ENCODE data around the gene PCDH12.
"Not testable (repeated sequence)": the region's sequence is repeated elsewhere in the genome, so short reads cannot be mapped to it uniquely, and the experiment has no call there.

PCDH12 gene

GRCh38 chr5:141941307-141941706 is 16.7 kb downstream of the PCDH12 start:
- no peak for DNase-seq (ENCODE audit: low spot score)

- DNase-seq (ENCODE audit: low spot score), result no peak
Measured at GRCh38 chr5:141940695-141941271, 17.2 kb downstream of the PCDH12 start.

GRCh38 chr5:141935538-141935937 is 22.5 kb downstream of the PCDH12 start:
- DNase-seq (ENCODE audit: low spot score), result no peak

- no peak for DNase-seq (ENCODE audit: low spot score)
Measured at GRCh38 chr5:141934099-141934844, 23.7 kb downstream of the PCDH12 start.

GRCh38 chr5:141933151-141933550 is 24.9 kb downstream of the PCDH12 start:
- no peak for DNase-seq (ENCODE audit: low spot score)

GRCh38 chr5:141931694-141932093 is 26.3 kb downstream of the PCDH12 start:
- no peak for DNase-seq (ENCODE audit: low spot score)

- no peak for DNase-seq (ENCODE audit: low spot score)
Measured at GRCh38 chr5:141929398-141930058, 28.5 kb downstream of the PCDH12 start.

GRCh38 chr5:141928051-141928450 is 30.0 kb downstream of the PCDH12 start:
- DNase-seq (ENCODE audit: low spot score), result no peak

- no peak for DNase-seq (ENCODE audit: low spot score)
Measured at GRCh38 chr5:141926434-141926833, 31.6 kb downstream of the PCDH12 start.

GRCh38 chr5:141923448-141924313 is 34.3 kb downstream of the PCDH12 start, which contains the start of gene DELE1:
TSS of gene DELE1 (plus strand) at chr5:141923871. CDS start at chr5:141923942, 71 bp downstream.
- DNase-seq (ENCODE audit: low spot score), result peak; percentile 94

- DNase-seq (ENCODE audit: low spot score), result not testable (repeated sequence)
Measured at GRCh38 chr5:141922827-141923447, 35.1 kb downstream of the PCDH12 start.

GRCh38 chr5:141920771-141921170 is 37.2 kb downstream of the PCDH12 start:
- no peak for DNase-seq (ENCODE audit: low spot score)

GRCh38 chr5:141919218-141920119 is 38.5 kb downstream of the PCDH12 start:
- DNase-seq (ENCODE audit: low spot score), result no peak

- no peak for DNase-seq (ENCODE audit: low spot score)
Measured at GRCh38 chr5:141917760-141918159, 40.2 kb downstream of the PCDH12 start.

GRCh38 chr5:141916522-141916921 is 41.5 kb downstream of the PCDH12 start:
- no peak for DNase-seq (ENCODE audit: low spot score)

- no peak for DNase-seq (ENCODE audit: low spot score)
Measured at GRCh38 chr5:141915881-141916336, 42.1 kb downstream of the PCDH12 start.

- no peak for DNase-seq (ENCODE audit: low spot score)
Measured at GRCh38 chr5:141914797-141915196, 43.2 kb downstream of the PCDH12 start.

- DNase-seq (ENCODE audit: low spot score), result peak; percentile 72
Measured at GRCh38 chr5:141914199-141914743, 43.7 kb downstream of the PCDH12 start.

- no peak for DNase-seq (ENCODE audit: low spot score)
Measured at GRCh38 chr5:141913560-141914198, 44.3 kb downstream of the PCDH12 start.

Measured in SK-N-DZ (cell line).